Measurements from ENCODE around the gene FCF1.

The FCF1 gene

DNA sequence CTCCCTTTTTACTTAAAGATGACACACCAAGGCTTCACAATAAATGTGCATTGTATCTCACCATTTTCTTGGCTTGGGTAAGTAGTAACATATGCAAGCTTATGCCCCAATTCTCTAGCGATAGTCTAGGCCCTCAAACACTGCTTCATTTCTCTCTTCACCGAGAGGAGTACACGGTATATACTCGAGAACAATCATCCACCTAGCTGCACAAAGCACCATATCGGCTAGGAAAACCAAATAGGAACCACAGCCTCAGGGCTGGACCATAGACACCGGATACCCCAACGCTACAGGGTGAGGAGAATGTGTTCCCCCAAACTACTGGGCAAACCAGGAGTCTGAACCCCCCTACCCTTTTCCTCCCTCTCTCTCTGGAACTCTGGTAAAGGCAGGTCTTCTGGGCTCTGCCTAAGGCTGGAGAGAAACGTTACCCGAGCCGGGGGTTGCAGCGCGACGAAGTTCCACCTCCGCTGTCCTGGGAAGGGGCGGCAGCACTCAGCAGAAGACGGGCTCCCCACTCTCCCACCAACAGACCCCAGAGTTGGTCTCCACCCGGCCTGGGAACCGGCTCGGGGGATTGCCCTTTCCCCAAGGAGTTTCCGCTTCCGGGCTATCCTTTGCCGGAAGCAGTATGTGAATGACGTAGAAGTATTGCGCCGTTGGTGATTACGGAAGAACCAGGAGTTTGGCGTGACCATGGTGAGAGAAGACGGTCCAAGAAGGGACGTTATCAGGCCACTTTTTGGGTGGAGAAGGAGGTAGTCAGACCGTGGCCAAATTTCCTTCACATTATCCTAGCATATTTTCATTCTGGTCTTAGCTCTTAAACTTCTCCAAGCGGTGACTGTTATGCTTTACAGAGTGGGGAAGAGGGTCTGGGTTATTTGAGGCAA is at the start of gene FCF1, which contains the start of gene AREL1:
Gene FCF1 (plus strand): TSS at position 646 of the 896 bp plus-strand sequence. CDS start 54 bp downstream, at position 700.
Gene AREL1 (minus strand): TSS at position 582 of the 896 bp plus-strand sequence. CDS start 27,465 bp downstream, outside the sequence.
- peak; percentile 64 for DNase-seq

DNA sequence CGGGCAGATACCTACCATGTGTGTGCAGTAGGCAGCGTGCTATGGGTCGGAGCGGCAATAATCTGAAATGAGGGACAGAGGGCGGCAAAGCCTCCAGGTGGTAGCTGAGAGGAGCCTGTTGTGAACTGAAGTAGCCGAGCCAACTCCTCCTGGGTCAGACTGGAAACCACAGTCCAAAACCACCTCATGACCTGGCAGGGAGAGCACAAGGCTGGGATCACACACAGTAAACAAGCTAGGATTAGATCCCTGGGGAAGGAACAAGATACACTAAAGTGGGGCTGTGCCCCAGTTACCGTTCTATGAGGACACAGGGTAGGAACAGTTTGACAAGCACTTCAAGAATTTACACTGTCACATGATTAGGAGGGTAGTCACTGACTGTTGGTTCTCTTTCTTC is 49.1 kb upstream of the FCF1 start:
- DNase-seq = no peak

DNA sequence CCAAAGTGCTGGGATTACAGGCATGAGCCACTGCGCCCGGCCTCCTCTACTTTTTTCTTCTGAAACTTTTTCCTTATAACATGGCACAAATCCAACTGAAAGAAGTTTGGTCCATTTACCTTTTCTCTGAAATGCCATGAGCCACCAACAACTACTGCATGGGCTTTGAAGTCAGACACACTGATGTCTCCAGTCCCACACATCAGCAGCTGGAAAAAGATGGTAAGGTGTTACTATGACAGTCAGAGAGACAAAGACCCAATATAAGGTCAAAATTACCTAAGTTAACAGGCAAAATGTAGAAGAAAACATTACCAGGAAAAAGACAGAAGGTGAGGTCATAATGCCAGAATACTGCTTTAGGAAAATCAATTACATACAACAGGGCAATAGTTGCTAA is 48.2 kb upstream of the FCF1 start:
- DNase-seq = no peak

DNA sequence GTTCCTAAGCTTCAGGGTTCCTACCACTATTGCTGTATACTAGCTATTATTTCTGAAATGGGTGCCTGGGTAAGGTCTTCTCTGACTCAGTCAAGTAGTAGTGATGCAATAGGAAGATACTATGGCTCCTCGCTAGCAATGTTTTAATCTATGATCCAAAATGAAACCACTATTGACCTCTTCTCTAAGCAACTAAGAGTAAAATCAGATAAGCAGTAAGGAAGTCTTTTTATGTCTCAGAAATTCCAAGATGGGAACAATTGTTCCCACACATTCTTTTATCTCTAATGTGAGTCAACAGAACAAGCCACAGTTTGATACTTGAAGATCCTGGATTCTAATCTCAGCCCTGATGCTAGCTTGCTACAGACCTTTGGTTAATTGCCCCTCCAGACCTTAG is 45.2 kb upstream of the FCF1 start:
- DNase-seq = no peak

- DNase-seq = no peak
Observed at GRCh38 chr14:74669256-74669655, 43.7 kb upstream of the FCF1 start.

GRCh38 chr14:74669846-74670245 is 43.1 kb upstream of the FCF1 start:
- DNase-seq = no peak

- DNase-seq = no peak
Observed at GRCh38 chr14:74670726-74671411, 42.1 kb upstream of the FCF1 start.

- DNase-seq = no peak
Observed at GRCh38 chr14:74671789-74672188, 41.2 kb upstream of the FCF1 start.

DNA sequence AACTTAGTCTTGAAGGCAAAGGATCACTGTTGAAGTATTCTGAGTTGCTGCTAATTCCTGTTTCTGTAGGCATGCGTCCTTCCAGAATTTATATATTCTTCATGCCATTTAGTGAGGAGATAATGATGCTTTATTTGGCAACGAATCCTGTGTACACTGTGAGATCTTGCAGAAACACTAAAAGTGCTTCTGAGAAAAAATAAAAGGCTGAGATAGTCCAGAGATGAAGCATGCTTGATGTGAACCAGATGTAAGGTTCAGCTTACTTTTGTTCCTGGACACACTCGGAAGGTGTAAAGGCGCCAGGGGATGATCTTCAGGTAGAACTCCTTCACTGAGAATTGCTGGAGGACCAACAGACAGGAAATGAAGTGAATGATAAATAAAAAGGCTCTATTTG is 39.2 kb upstream of the FCF1 start:
- DNase-seq = no peak

GRCh38 chr14:74675219-74675618 is 37.7 kb upstream of the FCF1 start:
- DNase-seq = no peak

DNA sequence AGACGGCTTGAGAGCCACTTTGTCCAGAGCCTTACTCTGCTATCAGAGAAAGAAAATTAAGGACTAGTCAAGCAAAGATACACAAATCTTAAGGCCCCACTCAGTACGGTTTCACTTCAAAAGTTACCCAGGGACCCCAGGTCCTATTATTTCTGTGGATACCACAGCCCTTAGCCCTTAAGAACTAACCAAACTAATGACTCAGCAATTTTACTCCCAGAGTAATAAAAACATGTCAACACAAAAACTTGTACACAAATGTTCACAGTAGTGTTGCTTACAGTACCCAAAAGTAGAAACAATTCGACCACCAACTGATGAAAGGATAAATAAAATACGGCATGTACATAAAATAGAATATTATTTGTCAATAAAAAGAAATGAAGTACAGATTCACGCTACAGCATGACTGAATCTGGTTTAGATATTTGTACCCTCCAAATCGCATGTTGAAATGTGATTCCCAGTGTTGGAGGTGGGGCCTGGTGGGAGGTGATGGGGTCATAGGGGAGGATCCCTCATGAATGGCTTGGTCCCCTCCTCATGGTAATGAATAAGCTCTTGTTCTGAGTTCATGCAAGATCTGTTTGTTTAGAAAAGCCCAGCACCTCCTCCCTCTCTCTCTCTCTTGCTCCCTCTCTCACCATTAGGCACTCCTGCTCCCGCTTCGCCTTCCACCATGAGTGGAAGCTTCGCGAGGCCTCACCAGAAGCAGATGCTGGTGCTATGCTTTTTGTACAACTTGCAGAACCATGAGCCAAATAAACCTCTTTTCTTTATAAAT is 30.6 kb upstream of the FCF1 start:
- no peak for DNase-seq

DNA sequence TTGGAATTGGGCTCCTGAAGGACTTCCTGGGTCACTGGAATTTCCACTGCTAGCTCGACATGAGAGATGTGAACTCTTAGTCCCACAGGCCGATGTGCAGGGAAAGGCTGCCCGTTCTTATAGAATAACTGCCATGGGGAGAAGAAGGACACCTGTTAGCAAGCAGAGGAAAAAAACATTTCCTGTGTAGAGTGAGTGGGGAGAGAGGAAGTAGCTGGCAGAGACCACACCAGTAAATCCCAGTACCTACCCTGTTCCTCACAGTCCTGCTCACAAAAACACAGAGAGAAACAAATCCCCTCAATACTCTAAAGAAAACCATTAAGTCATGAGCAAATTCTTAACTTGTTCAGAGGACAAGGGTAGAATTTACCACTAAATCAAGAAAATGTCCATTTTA is 29.5 kb upstream of the FCF1 start:
- no peak for DNase-seq

DNA sequence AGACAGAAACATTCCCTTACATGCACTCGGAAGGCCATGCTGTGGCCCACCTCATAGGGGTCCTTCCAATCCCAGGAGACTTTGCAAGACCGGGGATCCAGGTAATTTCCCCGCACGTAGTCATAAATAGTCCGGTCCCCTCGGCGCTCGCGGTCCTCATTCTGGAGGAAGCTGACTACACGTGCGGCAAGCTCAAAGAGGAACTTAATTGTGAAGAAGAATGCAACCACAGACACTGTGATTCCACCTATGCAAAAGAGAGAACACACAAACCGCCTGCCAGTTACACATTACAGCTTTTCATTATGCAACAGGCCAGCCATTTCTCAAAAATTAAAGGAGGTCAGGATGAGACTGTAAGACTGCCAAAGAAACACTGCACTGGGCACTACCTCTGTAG is 28.5 kb upstream of the FCF1 start:
- DNase-seq = no peak

DNA sequence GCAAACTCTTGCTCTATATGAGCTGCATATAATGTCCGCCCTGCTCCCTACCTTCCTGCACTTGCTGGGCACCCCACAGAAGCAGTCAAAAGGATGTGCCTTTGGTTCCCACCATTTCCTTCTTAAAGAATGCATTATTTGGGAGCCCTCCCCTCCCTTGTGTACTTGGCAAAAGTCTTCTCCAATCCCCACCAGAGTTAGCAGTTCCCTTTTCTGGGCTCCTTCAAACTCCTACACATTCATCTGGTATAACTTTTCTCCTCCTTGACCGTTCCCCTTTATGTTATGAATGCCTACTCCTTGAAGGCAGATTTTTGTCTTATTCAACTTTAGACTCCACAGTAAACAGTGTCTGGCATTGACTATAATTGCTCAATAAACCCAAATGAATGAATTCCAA is 27.9 kb upstream of the FCF1 start:
- no peak for DNase-seq

DNA sequence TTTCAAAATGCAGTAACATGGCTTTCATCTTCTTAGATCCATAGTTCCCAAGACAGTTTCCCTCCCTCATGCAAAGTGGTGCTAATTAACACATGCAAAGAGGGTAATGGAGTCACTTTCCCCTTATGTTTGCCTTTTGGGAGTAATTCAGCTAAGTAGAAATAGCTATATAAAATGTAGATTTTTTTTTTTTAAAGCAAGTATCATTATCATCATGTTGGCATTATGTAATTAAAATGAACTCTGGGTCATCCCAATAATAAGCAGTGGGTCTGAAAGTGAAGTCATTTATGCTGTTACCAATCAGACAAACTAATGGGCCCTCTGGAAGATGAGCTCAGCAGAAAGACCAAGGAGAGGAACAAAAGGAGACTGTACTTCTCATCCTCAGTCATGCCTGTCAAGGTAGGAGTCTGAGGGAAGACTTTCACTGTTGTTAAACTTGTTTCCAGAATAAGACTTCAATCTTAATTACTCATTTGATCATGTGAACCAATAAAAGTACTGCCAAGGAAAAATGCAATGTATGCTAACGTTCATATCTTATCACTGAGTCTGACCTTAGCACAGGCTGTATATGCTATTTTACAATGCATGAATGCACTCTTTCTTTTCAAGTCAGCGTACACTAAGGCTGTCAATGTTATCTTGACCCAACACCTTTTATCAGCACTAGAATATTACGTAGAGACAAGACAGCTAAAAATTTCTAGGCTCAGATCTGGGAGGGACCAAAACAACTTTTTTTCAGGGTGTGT is 26.8 kb upstream of the FCF1 start:
- no peak for DNase-seq

DNA sequence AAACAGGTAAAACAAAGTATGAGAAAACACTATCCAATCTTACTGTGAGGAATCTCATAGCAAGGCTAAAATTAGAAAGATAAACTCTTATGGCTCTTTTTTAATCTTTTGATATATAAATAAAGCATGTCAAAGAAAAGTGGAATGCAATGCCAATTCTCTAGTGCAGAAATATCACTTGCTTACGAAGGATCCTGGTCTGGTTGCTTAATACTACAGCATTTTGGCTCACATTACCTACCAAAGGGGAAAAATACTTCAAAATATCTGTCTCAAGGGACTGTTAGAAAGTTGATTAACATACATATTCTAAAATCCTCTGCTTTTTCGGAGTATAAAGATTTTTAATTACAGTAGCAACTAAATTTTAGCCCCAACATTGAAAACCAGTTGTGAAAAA is 21.5 kb upstream of the FCF1 start:
- no peak for DNase-seq

DNA sequence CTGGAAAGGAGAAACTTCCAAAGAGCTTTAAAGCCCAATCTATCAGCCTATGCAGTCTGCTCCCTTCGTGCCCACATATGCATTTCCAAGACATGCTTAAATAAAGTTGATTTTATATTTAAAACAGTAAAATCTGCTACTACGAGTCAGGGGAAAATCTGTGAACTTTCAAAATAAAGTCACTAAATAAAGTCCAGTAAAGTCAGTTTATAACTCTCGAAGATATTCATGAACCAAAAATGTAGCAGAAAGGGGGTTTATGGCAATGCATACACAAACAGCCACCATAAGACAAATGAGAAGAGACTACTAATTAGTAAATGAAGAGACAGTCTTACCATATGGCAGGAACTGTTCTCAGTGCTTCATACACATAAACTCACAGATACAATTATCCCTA is 19.8 kb upstream of the FCF1 start:
- DNase-seq = no peak

DNA sequence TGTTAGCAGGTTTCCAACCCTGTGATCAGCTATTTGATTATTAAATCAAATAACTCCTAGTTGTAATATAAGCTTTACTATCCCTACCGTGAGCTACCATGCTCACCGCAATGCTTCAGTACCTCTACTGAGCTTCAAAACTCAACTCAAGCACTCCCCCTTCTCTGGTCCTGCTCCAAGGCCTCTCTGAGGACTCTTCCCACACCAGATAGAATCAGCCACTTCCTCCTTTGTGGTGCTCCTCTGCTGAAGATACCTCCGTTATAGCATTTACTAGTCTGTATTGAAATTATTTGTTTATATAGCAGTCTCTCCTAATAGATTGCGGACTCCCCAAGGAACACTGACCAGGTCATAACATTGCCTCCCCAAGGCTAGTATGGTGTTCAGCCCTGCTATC is 17.5 kb upstream of the FCF1 start:
- DNase-seq = no peak

DNA sequence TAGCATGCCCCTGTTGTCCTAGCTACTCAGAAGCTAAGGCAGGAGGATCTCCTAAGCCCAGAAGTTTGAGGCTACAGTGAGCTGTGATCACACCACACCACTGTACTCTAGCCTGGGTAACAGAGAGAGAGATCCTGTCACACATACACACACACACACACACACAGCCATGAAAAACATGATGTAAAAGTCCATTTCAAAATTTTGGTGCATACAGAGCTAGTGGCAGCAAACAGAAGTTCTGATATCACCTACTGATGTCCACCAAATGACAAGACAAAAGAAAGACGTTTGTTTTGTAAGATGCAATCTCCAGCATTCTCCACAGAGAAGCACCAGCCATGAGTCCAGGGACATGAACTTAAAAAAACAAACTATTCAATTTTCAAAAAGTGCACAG is 15.9 kb upstream of the FCF1 start:
- DNase-seq = no peak

DNA sequence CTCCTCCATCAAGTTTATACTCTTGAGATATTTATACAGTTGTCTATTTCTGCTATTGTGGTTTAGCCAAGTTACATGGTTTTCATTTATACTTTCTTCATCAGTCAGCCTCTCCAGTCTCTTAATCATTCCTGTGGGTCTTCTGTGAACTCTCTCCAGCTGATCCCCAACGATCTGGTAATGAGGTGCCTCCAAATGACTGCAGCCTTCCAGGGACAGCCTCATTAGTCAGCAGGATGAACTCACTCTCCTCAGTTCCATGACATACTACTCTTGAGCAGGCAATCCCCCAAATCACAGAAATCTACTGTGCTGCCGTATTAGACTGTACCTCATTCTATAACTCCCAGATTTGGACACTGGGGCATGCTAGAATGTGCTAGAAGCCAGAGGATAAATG is 15.4 kb upstream of the FCF1 start:
- no peak for DNase-seq

DNA sequence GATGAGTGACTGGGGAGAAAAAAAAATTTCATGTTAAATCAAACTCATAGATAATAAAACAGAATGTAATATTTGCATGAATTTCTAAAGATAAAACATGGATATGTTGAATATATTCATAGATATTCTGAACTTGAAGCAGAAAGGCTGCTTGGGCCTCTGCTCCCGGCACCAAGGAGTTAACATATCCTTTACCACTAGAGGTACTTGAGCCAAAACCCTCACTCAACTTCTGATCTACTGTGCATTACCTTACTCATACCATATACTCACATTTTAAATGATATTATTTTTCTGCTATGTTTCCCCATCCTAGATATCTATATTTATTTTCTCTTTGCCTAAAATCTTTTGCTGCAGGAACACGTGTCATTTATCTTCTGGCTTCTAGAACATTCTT is 15.0 kb upstream of the FCF1 start:
- no peak for DNase-seq

- DNase-seq = no peak
Observed at GRCh38 chr14:74698465-74698864, 14.5 kb upstream of the FCF1 start.

- DNase-seq = no peak
Observed at GRCh38 chr14:74702293-74702692, 10.7 kb upstream of the FCF1 start.

All from activated CD4-positive, alpha-beta T cell treated with anti-CD3 and anti-CD28 coated beads for 1 hour (primary cell).